ENCODE results near the gene HES3.

GRCh38 chr1:6279066-6279465 lies 35.1 kb downstream of the HES3 start:
- no peak for TF ChIP-seq CTCF (IDR thresholded peaks at IDR 0.05; ENCODE audit: low read depth, low read length)
- TF ChIP-seq EZH2phosphoT487 (IDR thresholded peaks at IDR 0.05; ENCODE audit: low read depth): no peak

Data from OCI-LY3 (cell line).